ENCODE data around the gene ATG9B. TPM values are rescaled to one million over a fixed set of nuclear protein-coding genes. Genes with fewer than 3 reads are reported as not detected.

Gene ATG9B
- total and polyA plus RNA-seq, 2 donors (not counting 3 experiments of a cell fraction or from before 2014, with no cell fraction given): 0.04 TPM; not detected in 1

DNA sequence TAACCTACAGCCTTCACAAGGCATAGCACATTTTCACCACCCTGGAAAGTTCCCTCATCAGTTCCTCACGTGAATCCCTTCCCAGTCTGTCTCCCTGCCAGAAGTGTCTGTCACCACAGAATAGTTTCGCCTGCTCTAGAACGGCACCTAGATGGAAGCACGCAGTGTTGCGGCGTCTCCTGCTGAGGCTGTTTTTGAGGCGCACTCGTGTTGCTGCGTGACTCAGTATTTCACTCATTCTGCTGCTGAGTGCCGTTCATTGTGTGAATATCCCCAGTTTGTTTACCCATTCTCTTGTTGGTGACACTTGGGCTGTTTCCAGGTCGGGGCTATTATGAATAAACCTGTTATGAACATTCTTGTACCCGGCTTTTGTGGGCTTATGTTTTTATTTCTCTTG is 20.7 kb downstream of the ATG9B start:
- Histone ChIP-seq H4K20me1 (replicated peaks; ENCODE audit: control insufficient read depth, extremely low read depth, insufficient read depth, low read length) (no peaks in the 10 kb centered on the region), H3K27ac (ENCODE audit: insufficient read depth, low read depth, low read length) (peak overlapping the region; percentile 44), H3K9me3 (replicated peaks; ENCODE audit: control insufficient read depth, insufficient read depth, low read length) (no peaks in the 10 kb centered on the region), H3K27me3 (ENCODE audit: control insufficient read depth in 2 of 2, insufficient read depth in 2 of 2, low read length in 2 of 2) (no peaks in the 10 kb centered on the region), H3K4me3 (replicated peaks in 1 of 3; ENCODE audit: insufficient read depth in 1 of 3, low read depth in 1 of 3, low read length in 3 of 3) (no peak overlapping the region), H3K9ac (replicated peaks; ENCODE audit: extremely low read depth, insufficient read depth, low read length) (peak overlapping the region; percentile 8), H3K79me2 (ENCODE audit: control insufficient read depth, insufficient read depth, low read length) (no peaks in the 10 kb centered on the region), H3K9me1 (replicated peaks; ENCODE audit: control insufficient read depth, extremely low read depth, insufficient read depth, low read length) (no peaks in the 10 kb centered on the region), H3K36me3 (ENCODE audit: control insufficient read depth in 2 of 2, extremely low read depth in 1 of 2, insufficient read depth in 2 of 2, low read length in 2 of 2) (peaks cover 0 to 36% of the 10 kb centered on the region in 2 experiments), H3K4me2 (ENCODE audit: insufficient read depth, low read length) (peak overlapping the region; percentile 11), H3K4me1 (ENCODE audit: control insufficient read depth, extremely low read depth, insufficient read depth, low read length) (peaks cover 48% of the 10 kb centered on the region), H2AFZ (ENCODE audit: low read depth, low read length) (no peak overlapping the region)
- ChIA-PET POLR2A (no interaction called here), CTCF (interaction anchor here (0.8 to 9.4 kb wide), 7 partner anchors 9 to 105 kb away, joined by 3 to 107 read pairs (median 3); partner anchors contain the start of gene ATG9B)
- peak; percentile 95 for FAIRE-seq
- BruUV-seq (replicated peaks): no TSS peak
- intact Hi-C loops (cut with micrococcal nuclease): loop anchor here (1.0 kb wide), 1 partner anchor 9 kb away; no protein-coding TSS in a partner anchor
- dilution Hi-C loops (cut with MboI; ENCODE audit: extremely low pct_ligation_motif_present, low sequenced_read_pairs): no loop called here
- TF ChIP-seq EZH2 (IDR thresholded peaks at IDR 0.05; ENCODE audit: borderline replicate concordance, low read depth, low read length, severe bottlenecking) (no peak), MYC (IDR thresholded peaks at IDR 0.05; ENCODE audit: low read depth, low read length) (peak; percentile 33), JUN (IDR thresholded peaks at IDR 0.05; ENCODE audit: borderline replicate concordance, insufficient read depth, insufficient read length, low read depth) (peak; percentile 50), FOS (IDR thresholded peaks at IDR 0.05; ENCODE audit: borderline replicate concordance, insufficient read depth, low read length) (peak; percentile 60), GATA2 (IDR thresholded peaks at IDR 0.05; ENCODE audit: insufficient read depth, insufficient read length, low read depth, low read length) (no peak), POLR2A (IDR thresholded peaks at IDR 0.05; ENCODE audit: low read depth, low read length) (no peak), POLR2AphosphoS5 (IDR thresholded peaks at IDR 0.05; ENCODE audit: insufficient read depth, low read depth, low read length) (peak; percentile 55)
- TF ChIP-seq, protein P1, sequence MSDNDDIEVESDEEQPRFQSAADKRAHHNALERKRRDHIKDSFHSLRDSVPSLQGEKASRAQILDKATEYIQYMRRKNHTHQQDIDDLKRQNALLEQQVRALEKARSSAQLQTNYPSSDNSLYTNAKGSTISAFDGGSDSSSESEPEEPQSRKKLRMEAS (IDR thresholded peaks at IDR 0.05; ENCODE audit: insufficient read depth, insufficient read length): no peak
- TF ChIP-seq, protein P2, sequence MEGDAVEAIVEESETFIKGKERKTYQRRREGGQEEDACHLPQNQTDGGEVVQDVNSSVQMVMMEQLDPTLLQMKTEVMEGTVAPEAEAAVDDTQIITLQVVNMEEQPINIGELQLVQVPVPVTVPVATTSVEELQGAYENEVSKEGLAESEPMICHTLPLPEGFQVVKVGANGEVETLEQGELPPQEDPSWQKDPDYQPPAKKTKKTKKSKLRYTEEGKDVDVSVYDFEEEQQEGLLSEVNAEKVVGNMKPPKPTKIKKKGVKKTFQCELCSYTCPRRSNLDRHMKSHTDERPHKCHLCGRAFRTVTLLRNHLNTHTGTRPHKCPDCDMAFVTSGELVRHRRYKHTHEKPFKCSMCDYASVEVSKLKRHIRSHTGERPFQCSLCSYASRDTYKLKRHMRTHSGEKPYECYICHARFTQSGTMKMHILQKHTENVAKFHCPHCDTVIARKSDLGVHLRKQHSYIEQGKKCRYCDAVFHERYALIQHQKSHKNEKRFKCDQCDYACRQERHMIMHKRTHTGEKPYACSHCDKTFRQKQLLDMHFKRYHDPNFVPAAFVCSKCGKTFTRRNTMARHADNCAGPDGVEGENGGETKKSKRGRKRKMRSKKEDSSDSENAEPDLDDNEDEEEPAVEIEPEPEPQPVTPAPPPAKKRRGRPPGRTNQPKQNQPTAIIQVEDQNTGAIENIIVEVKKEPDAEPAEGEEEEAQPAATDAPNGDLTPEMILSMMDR (IDR thresholded peaks at IDR 0.05; ENCODE audit: extremely low read depth in 1 of 2, insufficient read depth in 1 of 2, low read depth in 1 of 2, low read length in 2 of 2): no peak
- peak; percentile 98 for DNase-seq (ENCODE audit: low read depth, low spot score)
